GM10248 (cell line): Measurements from ENCODE around the gene ZBTB11.

Source experiments
- CTCF ChIA-PET: fragments of 300-600 bp; sonication (Branson Sonifier 250); formaldehyde crosslinking; extraction: SDS; loops from one replicate; lab custom pipeline; 2021; ENCODE audit warnings: antibody characterized with exemption; lab: Yijun Ruan, JAX
- POLR2A ChIA-PET: fragments of 350-650 bp; sonication (Branson Sonifier 250); formaldehyde crosslinking; extraction: SDS; loops from one replicate; lab custom pipeline; 2020; ENCODE audit warnings: antibody characterized with exemption; lab: Yijun Ruan, JAX
- DNase-seq: peaks from one replicate; pipeline ENCODE4 v3.0.0; 2012; ENCODE audit errors: extremely low spot score
- TF ChIP-seq, protein P1 (sequence below): IDR thresholded peaks from 2 replicates; pipeline ENCODE4 v1.5.1; 2012; ENCODE audit warnings: mild to moderate bottlenecking, low read depth; ENCODE audit errors: extremely low read depth, missing control alignments, control extremely low read depth

The ZBTB11 gene

DNA sequence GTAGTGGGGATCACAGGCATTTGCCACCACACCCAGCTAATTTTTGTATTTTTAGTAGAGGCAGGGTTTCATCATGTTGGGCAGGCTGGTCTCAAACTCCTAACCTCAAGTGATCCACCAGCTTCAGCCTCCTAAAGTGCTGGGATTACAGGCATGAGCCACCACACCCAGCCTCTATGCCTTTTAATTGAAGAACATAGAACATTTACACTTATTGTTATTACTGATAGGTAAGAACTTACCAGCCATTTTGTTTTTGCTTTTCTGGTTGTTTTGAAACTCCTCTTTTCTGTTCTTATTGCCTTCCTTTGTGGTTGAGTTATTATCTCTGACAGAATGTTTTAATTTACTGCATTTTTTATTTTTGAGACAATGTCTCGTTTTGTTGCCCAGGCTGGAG is 73.7 kb downstream of the ZBTB11 start:
- ChIA-PET CTCF (no interaction called here), POLR2A (no interaction called here)
- TF ChIP-seq, protein P1, sequence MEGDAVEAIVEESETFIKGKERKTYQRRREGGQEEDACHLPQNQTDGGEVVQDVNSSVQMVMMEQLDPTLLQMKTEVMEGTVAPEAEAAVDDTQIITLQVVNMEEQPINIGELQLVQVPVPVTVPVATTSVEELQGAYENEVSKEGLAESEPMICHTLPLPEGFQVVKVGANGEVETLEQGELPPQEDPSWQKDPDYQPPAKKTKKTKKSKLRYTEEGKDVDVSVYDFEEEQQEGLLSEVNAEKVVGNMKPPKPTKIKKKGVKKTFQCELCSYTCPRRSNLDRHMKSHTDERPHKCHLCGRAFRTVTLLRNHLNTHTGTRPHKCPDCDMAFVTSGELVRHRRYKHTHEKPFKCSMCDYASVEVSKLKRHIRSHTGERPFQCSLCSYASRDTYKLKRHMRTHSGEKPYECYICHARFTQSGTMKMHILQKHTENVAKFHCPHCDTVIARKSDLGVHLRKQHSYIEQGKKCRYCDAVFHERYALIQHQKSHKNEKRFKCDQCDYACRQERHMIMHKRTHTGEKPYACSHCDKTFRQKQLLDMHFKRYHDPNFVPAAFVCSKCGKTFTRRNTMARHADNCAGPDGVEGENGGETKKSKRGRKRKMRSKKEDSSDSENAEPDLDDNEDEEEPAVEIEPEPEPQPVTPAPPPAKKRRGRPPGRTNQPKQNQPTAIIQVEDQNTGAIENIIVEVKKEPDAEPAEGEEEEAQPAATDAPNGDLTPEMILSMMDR: no peak
- DNase-seq: no peak

DNA sequence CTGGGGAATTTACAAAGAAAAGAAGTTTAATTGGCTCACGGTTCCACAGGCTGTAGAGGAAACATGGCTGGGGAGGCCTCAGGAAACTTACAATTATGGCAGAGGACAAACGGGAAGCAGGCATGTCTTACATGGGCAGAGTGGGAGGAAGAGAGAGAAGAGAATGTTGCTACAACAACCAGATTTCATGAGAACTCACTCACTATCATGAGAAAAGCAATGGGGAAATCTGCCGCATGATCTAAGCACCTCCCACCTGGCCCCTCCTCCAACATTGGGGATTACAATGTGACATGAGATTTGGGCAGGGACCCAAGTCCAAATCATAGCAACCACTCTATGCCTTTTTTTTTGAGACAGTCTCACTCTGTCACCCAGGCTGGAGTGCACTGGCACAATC is 74.2 kb downstream of the ZBTB11 start:
- no peak for DNase-seq
- TF ChIP-seq, protein P1: no peak
- ChIA-PET POLR2A (no interaction called here), CTCF (no interaction called here)
